HEK293 (cell line): Measurements from ENCODE around the gene RNASEH2B.

Experiments
- PRDM1 ChIP-seq: fragments of 450-650 bp; formaldehyde crosslinking; IDR thresholded peaks from 2 replicates; pipeline ENCODE4; 2016; ENCODE audit warnings: missing biosample characterization, missing genetic modification characterization
- YY1 ChIP-seq: fragments of 450-650 bp; formaldehyde crosslinking; IDR thresholded peaks from 2 replicates; pipeline ENCODE4 v1.5.1; 2018; ENCODE audit warnings: missing biosample characterization, missing genetic modification characterization
- ZNF121 ChIP-seq: fragments of 450-650 bp; formaldehyde crosslinking; IDR thresholded peaks from 2 replicates; pipeline ENCODE4 v1.5.1; 2016; ENCODE audit warnings: missing biosample characterization, missing genetic modification characterization
- ZNF175 ChIP-seq: fragments of 450-650 bp; formaldehyde crosslinking; IDR thresholded peaks from 2 replicates; pipeline ENCODE4 v1.5.1; 2016; ENCODE audit warnings: missing biosample characterization, missing genetic modification characterization
- ZNF561 ChIP-seq: fragments of 450-650 bp; IDR thresholded peaks from 2 replicates; pipeline ENCODE4 v1.5.1; 2018; ENCODE audit warnings: missing biosample characterization, missing genetic modification characterization, borderline replicate concordance
- ZNF610 ChIP-seq: fragments of 450-650 bp; formaldehyde crosslinking; IDR thresholded peaks from 2 replicates; pipeline ENCODE4 v1.5.1; 2016; ENCODE audit warnings: missing biosample characterization, missing genetic modification characterization, borderline replicate concordance
- ZNF626 ChIP-seq: fragments of 450-650 bp; sonication (Bioruptor Pico); formaldehyde crosslinking; IDR thresholded peaks from 2 replicates; pipeline ENCODE4 v1.5.1; 2018; ENCODE audit warnings: missing biosample characterization, missing genetic modification characterization, inconsistent platforms
- ZNF658 ChIP-seq: fragments of 450-650 bp; formaldehyde crosslinking; IDR thresholded peaks from 2 replicates; pipeline ENCODE4; 2016; ENCODE audit warnings: missing biosample characterization, missing genetic modification characterization
- ZNF660 ChIP-seq: fragments of 450-650 bp; IDR thresholded peaks from 2 replicates; pipeline ENCODE4 v1.5.1; 2018; ENCODE audit warnings: missing biosample characterization, mild to moderate bottlenecking, missing genetic modification characterization
- ZNF785 ChIP-seq: fragments of 450-650 bp; formaldehyde crosslinking; IDR thresholded peaks from 2 replicates; pipeline ENCODE4 v1.5.1; 2016; ENCODE audit warnings: missing biosample characterization, missing genetic modification characterization
- TF ChIP-seq, protein P1 (sequence below): fragments of 450-650 bp; formaldehyde crosslinking; IDR thresholded peaks from 2 replicates; pipeline ENCODE4 v1.5.1; 2016; ENCODE audit warnings: missing biosample characterization, missing genetic modification characterization
- TF ChIP-seq, protein P2 (sequence below): fragments of 450-650 bp; formaldehyde crosslinking; IDR thresholded peaks from 2 replicates; pipeline ENCODE4 v1.5.1; 2016; ENCODE audit warnings: missing biosample characterization, missing genetic modification characterization
- TF ChIP-seq, protein P3 (sequence below): fragments of 450-650 bp; formaldehyde crosslinking; IDR thresholded peaks from 2 replicates; pipeline ENCODE4 v1.5.1; 2016; ENCODE audit warnings: missing biosample characterization, missing genetic modification characterization

DNA sequence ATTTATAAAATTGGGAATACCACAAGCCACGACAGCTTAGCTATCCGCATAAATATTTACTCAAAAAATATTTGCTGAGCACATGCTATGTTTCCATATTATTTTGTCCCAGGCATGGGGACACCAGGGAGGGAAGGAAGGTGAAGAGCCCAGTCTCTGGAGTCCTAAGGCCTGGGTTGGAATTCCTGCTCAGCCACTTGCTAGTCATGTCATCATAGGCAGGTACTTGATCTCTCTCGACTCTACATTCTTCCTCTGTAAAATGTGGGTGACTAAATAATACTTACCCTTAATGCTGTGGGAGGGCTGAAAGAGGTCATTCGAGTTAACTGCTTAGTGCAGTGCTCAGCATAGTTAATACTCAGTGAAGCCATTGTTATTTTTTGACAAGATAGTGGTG is 4.3 kb upstream of the RNASEH2B start:
- TF ChIP-seq, protein P1, sequence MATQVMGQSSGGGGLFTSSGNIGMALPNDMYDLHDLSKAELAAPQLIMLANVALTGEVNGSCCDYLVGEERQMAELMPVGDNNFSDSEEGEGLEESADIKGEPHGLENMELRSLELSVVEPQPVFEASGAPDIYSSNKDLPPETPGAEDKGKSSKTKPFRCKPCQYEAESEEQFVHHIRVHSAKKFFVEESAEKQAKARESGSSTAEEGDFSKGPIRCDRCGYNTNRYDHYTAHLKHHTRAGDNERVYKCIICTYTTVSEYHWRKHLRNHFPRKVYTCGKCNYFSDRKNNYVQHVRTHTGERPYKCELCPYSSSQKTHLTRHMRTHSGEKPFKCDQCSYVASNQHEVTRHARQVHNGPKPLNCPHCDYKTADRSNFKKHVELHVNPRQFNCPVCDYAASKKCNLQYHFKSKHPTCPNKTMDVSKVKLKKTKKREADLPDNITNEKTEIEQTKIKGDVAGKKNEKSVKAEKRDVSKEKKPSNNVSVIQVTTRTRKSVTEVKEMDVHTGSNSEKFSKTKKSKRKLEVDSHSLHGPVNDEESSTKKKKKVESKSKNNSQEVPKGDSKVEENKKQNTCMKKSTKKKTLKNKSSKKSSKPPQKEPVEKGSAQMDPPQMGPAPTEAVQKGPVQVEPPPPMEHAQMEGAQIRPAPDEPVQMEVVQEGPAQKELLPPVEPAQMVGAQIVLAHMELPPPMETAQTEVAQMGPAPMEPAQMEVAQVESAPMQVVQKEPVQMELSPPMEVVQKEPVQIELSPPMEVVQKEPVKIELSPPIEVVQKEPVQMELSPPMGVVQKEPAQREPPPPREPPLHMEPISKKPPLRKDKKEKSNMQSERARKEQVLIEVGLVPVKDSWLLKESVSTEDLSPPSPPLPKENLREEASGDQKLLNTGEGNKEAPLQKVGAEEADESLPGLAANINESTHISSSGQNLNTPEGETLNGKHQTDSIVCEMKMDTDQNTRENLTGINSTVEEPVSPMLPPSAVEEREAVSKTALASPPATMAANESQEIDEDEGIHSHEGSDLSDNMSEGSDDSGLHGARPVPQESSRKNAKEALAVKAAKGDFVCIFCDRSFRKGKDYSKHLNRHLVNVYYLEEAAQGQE (tag by site-specific recombination) = no peak
- TF ChIP-seq, protein P2, sequence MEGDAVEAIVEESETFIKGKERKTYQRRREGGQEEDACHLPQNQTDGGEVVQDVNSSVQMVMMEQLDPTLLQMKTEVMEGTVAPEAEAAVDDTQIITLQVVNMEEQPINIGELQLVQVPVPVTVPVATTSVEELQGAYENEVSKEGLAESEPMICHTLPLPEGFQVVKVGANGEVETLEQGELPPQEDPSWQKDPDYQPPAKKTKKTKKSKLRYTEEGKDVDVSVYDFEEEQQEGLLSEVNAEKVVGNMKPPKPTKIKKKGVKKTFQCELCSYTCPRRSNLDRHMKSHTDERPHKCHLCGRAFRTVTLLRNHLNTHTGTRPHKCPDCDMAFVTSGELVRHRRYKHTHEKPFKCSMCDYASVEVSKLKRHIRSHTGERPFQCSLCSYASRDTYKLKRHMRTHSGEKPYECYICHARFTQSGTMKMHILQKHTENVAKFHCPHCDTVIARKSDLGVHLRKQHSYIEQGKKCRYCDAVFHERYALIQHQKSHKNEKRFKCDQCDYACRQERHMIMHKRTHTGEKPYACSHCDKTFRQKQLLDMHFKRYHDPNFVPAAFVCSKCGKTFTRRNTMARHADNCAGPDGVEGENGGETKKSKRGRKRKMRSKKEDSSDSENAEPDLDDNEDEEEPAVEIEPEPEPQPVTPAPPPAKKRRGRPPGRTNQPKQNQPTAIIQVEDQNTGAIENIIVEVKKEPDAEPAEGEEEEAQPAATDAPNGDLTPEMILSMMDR (tag by site-specific recombination) = no peak
- TF ChIP-seq PRDM1 (tag by site-specific recombination) (no peak), ZNF626 (tag by site-specific recombination) (no peak), ZNF175 (tag by site-specific recombination) (no peak), ZNF610 (tag by site-specific recombination) (no peak), YY1 (tag by site-specific recombination) (no peak), ZNF785 (tag by site-specific recombination) (no peak), ZNF121 (tag by site-specific recombination) (no peak), ZNF660 (tag by site-specific recombination) (no peak), ZNF658 (no peak), ZNF561 (tag by site-specific recombination) (no peak)
- TF ChIP-seq, protein P3, sequence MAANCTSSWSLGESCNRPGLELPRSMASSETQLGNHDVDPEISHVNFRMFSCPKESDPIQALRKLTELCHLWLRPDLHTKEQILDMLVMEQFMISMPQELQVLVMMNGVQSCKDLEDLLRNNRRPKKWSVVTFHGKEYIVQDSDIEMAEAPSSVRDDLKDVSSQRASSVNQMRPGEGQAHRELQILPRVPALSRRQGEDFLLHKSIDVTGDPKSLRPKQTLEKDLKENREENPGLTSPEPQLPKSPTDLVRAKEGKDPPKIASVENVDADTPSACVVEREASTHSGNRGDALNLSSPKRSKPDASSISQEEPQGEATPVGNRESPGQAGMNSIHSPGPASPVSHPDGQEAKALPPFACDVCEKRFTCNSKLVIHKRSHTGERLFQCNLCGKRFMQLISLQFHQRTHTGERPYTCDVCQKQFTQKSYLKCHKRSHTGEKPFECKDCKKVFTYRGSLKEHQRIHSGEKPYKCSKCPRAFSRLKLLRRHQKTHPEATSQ = no peak
